Endodermal cell (in vitro differentiated cells): ENCODE results near the gene ESR1. TPM values are rescaled to one million over a fixed set of nuclear protein-coding genes. Genes with fewer than 3 reads are reported as not detected.

Source experiments
- DNase-seq: peaks from one replicate; pipeline ENCODE4 v3.0.0-alpha.2; 2017
- H3K27ac ChIP-seq: 2 replicates; pipeline ENCODE4 v1.5.1; 2013; ENCODE audit warnings: mild to moderate bottlenecking, low read depth, low read length, moderate library complexity
- H3K27me3 ChIP-seq: 2 replicates; pipeline ENCODE4 v1.6.1; 2013; ENCODE audit warnings: mild to moderate bottlenecking, low read length, moderate library complexity; ENCODE audit not compliant: insufficient read depth, control insufficient read depth, poor library complexity, severe bottlenecking
- H3K36me3 ChIP-seq: 2 replicates; pipeline ENCODE4 v1.7.0; 2013; ENCODE audit warnings: mild to moderate bottlenecking, low read length, moderate library complexity; ENCODE audit not compliant: control insufficient read depth, insufficient read depth
- H3K4me1 ChIP-seq: one replicate; pipeline ENCODE4 v1.7.0; 2013; ENCODE audit warnings: low read length; ENCODE audit not compliant: control insufficient read depth, insufficient read depth
- H3K4me3 ChIP-seq: 2 replicates; pipeline ENCODE4 v1.5.1; 2013; ENCODE audit warnings: mild to moderate bottlenecking, low read length, moderate library complexity
- H3K9ac ChIP-seq: 2 replicates; pipeline ENCODE4 v1.6.1; 2013; ENCODE audit warnings: mild to moderate bottlenecking, low read length, moderate library complexity; ENCODE audit not compliant: poor library complexity, severe bottlenecking; ENCODE audit errors: extremely low read depth
- H3K9me3 ChIP-seq: 2 replicates; pipeline ENCODE4 v1.6.1; 2013; ENCODE audit warnings: mild to moderate bottlenecking, low read length, moderate library complexity; ENCODE audit not compliant: control insufficient read depth
- H3K27ac Mint-ChIP-seq: 2 replicates; pipeline ENCODE4 v1.8.0; 2020; ENCODE audit warnings: mixed read lengths
- H3K27me3 Mint-ChIP-seq: 2 replicates; pipeline ENCODE4 v1.8.0; 2021; ENCODE audit warnings: mild to moderate bottlenecking, mixed read lengths; ENCODE audit not compliant: insufficient read depth
- H3K36me3 Mint-ChIP-seq: 2 replicates; pipeline ENCODE4 v1.8.0; 2020; ENCODE audit warnings: low read depth, mixed read lengths
- H3K4me1 Mint-ChIP-seq: 2 replicates; pipeline ENCODE4 v1.8.0; 2020; ENCODE audit warnings: mixed read lengths
- H3K4me3 Mint-ChIP-seq: 2 replicates; pipeline ENCODE4 v1.8.0; 2020; ENCODE audit warnings: mild to moderate bottlenecking, moderate library complexity, mixed read lengths
- H3K9me3 Mint-ChIP-seq: 2 replicates; pipeline ENCODE4 v1.8.0; 2020; ENCODE audit warnings: mild to moderate bottlenecking, mixed read lengths
- WGBS, 2 experiments: methylation state at CpG; one replicate each; pipeline versions ENCODE4 v1.1.5 to v1.1.7; 2013; ENCODE audit warnings: missing lambda C conversion rate in 2 of 2, mixed read lengths in 1 of 2; ENCODE audit not compliant: insufficient coverage in 1 of 2, insufficient read length in 1 of 2; 5-methylcytosine and 5-hydroxymethylcytosine counted together
- total RNA-seq, 2 donors: library from RNA; stranded (reverse); fragmentation: NEBNext Ultra II Directional in 1 of 2; extraction: Animal tissue kit (Norgen Biotek cat#: 25700) in 1 of 2; gene quantifications; 2 replicates in 1 of 2; 3 replicates in 1 of 2; pipeline ENCODE4 v1.2.1, GENCODE V29; 2021
- TF ChIP-seq, protein P1 (sequence below): fragments of 200-600 bp; sonication (generic); conservative IDR thresholded peaks from 2 replicates; pipeline ENCODE4 v1.5.0; 2021; ENCODE audit warnings: antibody characterized with exemption, mild to moderate bottlenecking

Gene ESR1
- total RNA-seq, 2 donors from 2014 or later: not detected

DNA sequence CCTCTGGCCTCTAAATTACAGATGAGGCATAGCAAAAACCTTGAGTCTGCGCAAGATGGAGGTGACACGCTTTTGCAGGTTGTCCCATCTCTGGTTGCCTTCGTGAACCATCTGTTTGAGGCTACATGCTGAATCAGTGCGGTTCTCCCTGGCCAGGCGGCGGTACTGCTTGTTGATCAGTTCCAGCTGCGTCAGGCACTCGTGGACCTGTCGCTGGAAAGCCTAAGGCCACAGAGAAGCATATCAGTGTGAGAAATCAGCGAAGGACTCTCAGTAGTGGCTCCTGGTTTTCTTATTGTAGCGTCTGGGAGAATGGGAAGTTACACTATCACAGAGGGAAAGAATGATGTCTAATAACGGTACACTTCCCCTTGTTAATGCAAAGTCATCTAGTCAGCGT, 344.4 kb downstream of the ESR1 start:
- DNase-seq: no peak
- H3K4me3 Mint-ChIP-seq: no peak overlapping the region
- H3K9me3 Mint-ChIP-seq: no peaks in the 10 kb centered on the region
- no peak overlapping the region for H3K4me3 ChIP-seq
- no peaks in the 10 kb centered on the region for H3K36me3 Mint-ChIP-seq
- H3K27ac Mint-ChIP-seq: no peak overlapping the region
- H3K9ac ChIP-seq: no peak overlapping the region
- H3K4me1 Mint-ChIP-seq: no peaks in the 10 kb centered on the region
- no peaks in the 10 kb centered on the region for H3K27me3 ChIP-seq
- H3K27ac ChIP-seq: no peak overlapping the region
- no peaks in the 10 kb centered on the region for H3K27me3 Mint-ChIP-seq
- 94 to 97% methylated on average over 10 to 12 of the region's 13 CpGs for WGBS, 2 experiments
- H3K4me1 ChIP-seq: no peaks in the 10 kb centered on the region
- H3K9me3 ChIP-seq: no peaks in the 10 kb centered on the region
- TF ChIP-seq, protein P1, sequence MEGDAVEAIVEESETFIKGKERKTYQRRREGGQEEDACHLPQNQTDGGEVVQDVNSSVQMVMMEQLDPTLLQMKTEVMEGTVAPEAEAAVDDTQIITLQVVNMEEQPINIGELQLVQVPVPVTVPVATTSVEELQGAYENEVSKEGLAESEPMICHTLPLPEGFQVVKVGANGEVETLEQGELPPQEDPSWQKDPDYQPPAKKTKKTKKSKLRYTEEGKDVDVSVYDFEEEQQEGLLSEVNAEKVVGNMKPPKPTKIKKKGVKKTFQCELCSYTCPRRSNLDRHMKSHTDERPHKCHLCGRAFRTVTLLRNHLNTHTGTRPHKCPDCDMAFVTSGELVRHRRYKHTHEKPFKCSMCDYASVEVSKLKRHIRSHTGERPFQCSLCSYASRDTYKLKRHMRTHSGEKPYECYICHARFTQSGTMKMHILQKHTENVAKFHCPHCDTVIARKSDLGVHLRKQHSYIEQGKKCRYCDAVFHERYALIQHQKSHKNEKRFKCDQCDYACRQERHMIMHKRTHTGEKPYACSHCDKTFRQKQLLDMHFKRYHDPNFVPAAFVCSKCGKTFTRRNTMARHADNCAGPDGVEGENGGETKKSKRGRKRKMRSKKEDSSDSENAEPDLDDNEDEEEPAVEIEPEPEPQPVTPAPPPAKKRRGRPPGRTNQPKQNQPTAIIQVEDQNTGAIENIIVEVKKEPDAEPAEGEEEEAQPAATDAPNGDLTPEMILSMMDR: no peak
- H3K36me3 ChIP-seq: peaks cover 5% of the 10 kb centered on the region

DNA sequence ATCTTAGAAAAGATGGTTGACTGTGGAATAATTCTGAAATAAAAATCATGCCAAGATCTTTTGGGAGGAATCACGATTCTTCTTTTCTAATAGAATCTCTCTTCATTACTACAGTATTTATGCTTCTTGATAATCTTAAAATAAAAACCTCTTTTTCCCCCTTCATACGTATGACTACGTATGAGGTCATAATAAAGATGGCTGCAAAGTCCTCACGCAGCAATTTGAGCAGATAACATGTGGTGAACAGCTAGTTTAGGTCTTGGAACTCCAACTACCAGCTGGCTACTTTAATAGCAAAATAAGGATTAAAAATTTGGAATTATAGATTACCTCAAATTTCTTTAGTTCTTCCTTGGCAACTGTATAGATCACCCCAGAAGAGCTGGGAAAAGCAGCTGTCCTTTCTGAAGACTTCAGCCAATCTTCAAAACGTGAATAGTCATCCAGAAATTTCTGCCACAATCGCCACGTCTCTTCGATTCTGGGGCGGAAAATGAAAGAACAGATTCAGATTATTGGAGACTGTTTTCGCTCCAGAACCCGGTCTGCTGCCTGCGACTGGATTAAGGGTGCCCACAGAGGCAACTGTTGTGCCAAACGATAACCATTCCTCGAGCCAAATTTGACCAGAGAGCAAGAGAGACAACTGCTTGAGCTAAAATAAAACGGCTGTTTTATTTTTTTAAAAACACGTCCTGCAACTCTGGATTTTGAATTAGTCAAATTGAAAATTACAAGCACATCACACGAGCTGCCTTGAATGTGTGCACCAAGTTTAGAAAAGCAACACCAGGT, 347.3 kb downstream of the ESR1 start:
- no peak overlapping the region for H3K27ac Mint-ChIP-seq
- H3K9me3 Mint-ChIP-seq: no peaks in the 10 kb centered on the region
- no peaks in the 10 kb centered on the region for H3K27me3 Mint-ChIP-seq
- 95% methylated on average over 10 to 17 of the region's 17 CpGs for WGBS, 2 experiments
- H3K9ac ChIP-seq: no peak overlapping the region
- H3K27ac ChIP-seq: no peak overlapping the region
- no peaks in the 10 kb centered on the region for H3K27me3 ChIP-seq
- H3K4me1 ChIP-seq: no peaks in the 10 kb centered on the region
- H3K36me3 ChIP-seq: peaks cover 5% of the 10 kb centered on the region
- H3K4me3 ChIP-seq: no peak overlapping the region
- H3K36me3 Mint-ChIP-seq: no peaks in the 10 kb centered on the region
- H3K9me3 ChIP-seq: no peaks in the 10 kb centered on the region
- no peak for DNase-seq
- no peak overlapping the region for H3K4me3 Mint-ChIP-seq
- no peaks in the 10 kb centered on the region for H3K4me1 Mint-ChIP-seq
- TF ChIP-seq, protein P1: no peak

DNA sequence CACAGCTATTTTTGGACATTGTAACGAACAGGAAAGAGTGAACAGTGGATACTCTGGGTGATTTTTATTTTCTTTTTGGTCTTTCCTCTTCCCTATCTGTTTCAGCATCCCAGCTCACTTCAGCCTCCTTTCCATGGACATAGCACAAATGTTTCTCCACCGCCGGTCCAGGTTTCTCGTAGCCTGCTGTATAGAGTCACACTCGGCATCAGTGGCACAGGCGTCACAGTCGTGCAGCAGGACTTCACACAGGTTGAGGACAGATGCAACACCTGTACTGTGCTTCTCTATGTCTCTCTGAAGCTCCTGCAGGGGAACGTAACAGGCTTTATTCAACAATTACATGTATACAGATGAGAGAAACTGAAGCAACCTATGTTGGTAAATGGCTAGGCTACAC, 348.3 kb downstream of the ESR1 start:
- Histone ChIP-seq H3K27me3 (no peaks in the 10 kb centered on the region), H3K9ac (no peak overlapping the region), H3K4me1 (no peaks in the 10 kb centered on the region), H3K9me3 (no peaks in the 10 kb centered on the region), H3K27ac (no peak overlapping the region), H3K4me3 (no peak overlapping the region), H3K36me3 (peaks cover 5% of the 10 kb centered on the region)
- TF ChIP-seq, protein P1: no peak
- no peaks in the 10 kb centered on the region for H3K4me1 Mint-ChIP-seq
- H3K36me3 Mint-ChIP-seq: no peaks in the 10 kb centered on the region
- H3K27ac Mint-ChIP-seq: peak overlapping the region; percentile 29
- no peak overlapping the region for H3K4me3 Mint-ChIP-seq
- H3K27me3 Mint-ChIP-seq: no peaks in the 10 kb centered on the region
- H3K9me3 Mint-ChIP-seq: no peaks in the 10 kb centered on the region
- WGBS, 2 experiments: 79 to 95% methylated on average over 4 to 8 of the region's 8 CpGs
- no peak for DNase-seq
